T-cell (primary cell): Measurements from ENCODE around the gene CNTRL. TPM values are rescaled to one million over a fixed set of nuclear protein-coding genes. Genes with fewer than 3 reads are reported as not detected.

Source experiments
- ATAC-seq, 4 experiments: fragments of 200-7000 bp in 3 of 4; fragments of 150-1000 bp in 1 of 4; cut with Tn5 transposase; replicated peaks in 1 of 4; 1 replicate in 3 of 4; 2 replicates in 1 of 4; pipeline ENCODE4 v1.10.0; 2021; ENCODE audit warnings: moderate library complexity in 3 of 4, mild to moderate bottlenecking in 2 of 4, moderate number of reproducible peaks in 1 of 4
- CTCF ChIA-PET, 2 donors: fragments of 300-600 bp; sonication (Branson Sonifier 250); formaldehyde crosslinking; loops; one replicate each; lab custom pipeline; 2022; ENCODE audit warnings: antibody characterized with exemption in 2 of 2; lab: Charles Lee
- POLR2A ChIA-PET, 2 donors: fragments of 300-600 bp; sonication (Branson Sonifier 250); formaldehyde crosslinking; loops; one replicate each; lab custom pipeline; 2022; ENCODE audit warnings: antibody characterized with exemption in 2 of 2; lab: Charles Lee
- DNase-seq, 35 experiments: peaks; one replicate each; pipeline versions ENCODE4 v3.0.0 to v3.0.0-alpha.2; 2013 to 2023
- H3K27ac ChIP-seq: one replicate; pipeline ENCODE4 v1.5.1; 2013; ENCODE audit warnings: low read length
- H3K27me3 ChIP-seq, 2 experiments: replicated peaks in 1 of 2; 1 replicate in 1 of 2; 2 replicates in 1 of 2; pipeline versions ENCODE4 v1.6.1 to v1.7.0; 2013; ENCODE audit warnings: low read length in 1 of 2, mixed read lengths in 1 of 2; ENCODE audit not compliant: control insufficient read depth in 2 of 2, insufficient read depth in 2 of 2; ENCODE audit errors: extremely low read depth in 1 of 2
- H3K36me3 ChIP-seq, 2 donors: 1 replicate in 1 of 2; 2 replicates in 1 of 2; pipeline versions ENCODE4 v1.6.1 to v1.7.0; 2013; ENCODE audit warnings: low read length in 1 of 2; ENCODE audit not compliant: control insufficient read depth in 2 of 2, insufficient read depth in 1 of 2; ENCODE audit errors: extremely low read depth in 1 of 2
- H3K4me1 ChIP-seq, 2 experiments: 1 replicate in 1 of 2; 2 replicates in 1 of 2; pipeline versions ENCODE4 v1.6.1 to v1.7.0; 2013; ENCODE audit warnings: low read length in 2 of 2, mixed read lengths in 1 of 2; ENCODE audit not compliant: insufficient read depth in 2 of 2, control insufficient read depth in 1 of 2; ENCODE audit errors: extremely low read depth in 1 of 2
- H3K4me3 ChIP-seq, 2 donors: 1 replicate in 1 of 2; 2 replicates in 1 of 2; pipeline versions ENCODE4 v1.5.1 to v1.7.0; 2013; ENCODE audit warnings: mild to moderate bottlenecking in 2 of 2, low read length in 1 of 2, moderate library complexity in 1 of 2; ENCODE audit not compliant: control insufficient read depth in 1 of 2; ENCODE audit errors: extremely low read depth in 1 of 2
- H3K9me3 ChIP-seq: 2 replicates; pipeline ENCODE4 v1.7.0; 2013
- H3K27ac Mint-ChIP-seq, 2 donors: one replicate each; pipeline ENCODE4 v1.8.0; 2020 to 2021; ENCODE audit warnings: mild to moderate bottlenecking in 2 of 2, mixed read lengths in 2 of 2
- H3K27me3 Mint-ChIP-seq, 2 donors: one replicate each; pipeline ENCODE4 v1.8.0; 2021 to 2022; ENCODE audit warnings: mixed read lengths in 2 of 2
- H3K36me3 Mint-ChIP-seq: one replicate; pipeline ENCODE4 v1.8.0; 2021; ENCODE audit warnings: mixed read lengths
- H3K4me1 Mint-ChIP-seq, 3 donors: one replicate each; pipeline ENCODE4 v1.8.0; 2020 to 2022; ENCODE audit warnings: mixed read lengths in 3 of 3, mild to moderate bottlenecking in 1 of 3
- H3K4me3 Mint-ChIP-seq, 3 donors: one replicate each; pipeline ENCODE4 v1.8.0; 2020 to 2022; ENCODE audit warnings: mild to moderate bottlenecking in 3 of 3, mixed read lengths in 3 of 3, moderate library complexity in 3 of 3
- H3K9me3 Mint-ChIP-seq, 3 donors: one replicate each; pipeline ENCODE4 v1.8.0; 2020 to 2022; ENCODE audit warnings: mixed read lengths in 3 of 3
- WGBS: methylation state at CpG from one replicate; pipeline ENCODE4 v1.1.5; 2013; ENCODE audit warnings: missing lambda C conversion rate; ENCODE audit not compliant: insufficient coverage; 5-methylcytosine and 5-hydroxymethylcytosine counted together
- total RNA-seq, 35 experiments: library from RNA in 6 of 35; stranded (reverse) in 6 of 35; fragments of 120-200 nt in 1 of 35; gene quantifications; one replicate each; pipeline versions ENCODE4 v1.2.1 to v1.2.4 and lab custom pipeline; 2013 to 2026

CNTRL gene
- total RNA-seq, 5 donors from 2014 or later (not counting 1 experiment from before 2014, with no cell fraction given), result 84.6 to 101 (median 93.7) TPM

DNA sequence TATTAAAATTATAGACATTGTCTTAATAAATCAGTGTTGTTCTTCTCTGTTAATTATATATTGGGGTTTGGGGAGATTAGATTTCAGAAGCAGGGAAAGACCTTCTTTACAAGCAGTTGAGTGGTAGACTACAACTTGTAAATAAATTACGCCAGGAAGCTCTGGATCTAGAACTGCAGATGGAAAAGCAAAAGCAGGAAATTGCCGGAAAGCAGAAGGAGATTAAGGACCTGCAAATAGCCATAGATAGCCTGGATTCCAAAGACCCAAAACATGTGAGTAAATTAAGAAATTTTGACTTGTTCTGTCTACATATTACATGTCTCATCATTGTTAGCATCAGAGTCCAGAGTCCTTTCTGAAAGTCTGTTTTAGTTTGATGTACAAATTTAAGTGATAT lies 43.5 kb downstream of the CNTRL start:
- no peak overlapping the region for H3K4me3 ChIP-seq
- H3K9me3 ChIP-seq, result no peaks in the 10 kb centered on the region
- no peaks in the 10 kb centered on the region for H3K27me3 ChIP-seq
- ATAC-seq, result no peak
- Mint-ChIP-seq H3K27me3 (no peaks in the 10 kb centered on the region), H3K36me3 (peaks cover 33% of the 10 kb centered on the region), H3K4me3 (no peak overlapping the region), H3K9me3 (no peaks in the 10 kb centered on the region), H3K27ac (peak overlapping the region; percentile 55 to 73), H3K4me1 (peaks cover 11 to 34% (median 26%) of the 10 kb centered on the region in 3 donors)
- DNase-seq, result no peak
- H3K4me1 ChIP-seq, result peaks cover 6 to 21% of the 10 kb centered on the region in 2 experiments
- no peak overlapping the region for H3K27ac ChIP-seq
- ChIA-PET POLR2A (no interaction called here), CTCF (interaction anchor here in 1 of 2 donors (0.9 kb wide), 1 partner anchor 12 kb away, joined by 3 read pairs; no protein-coding TSS in a partner anchor)
- WGBS, result 92% methylated on average over 2 of the region's 2 CpGs
- H3K36me3 ChIP-seq, result peaks cover 0 to 17% of the 10 kb centered on the region in 2 donors

DNA sequence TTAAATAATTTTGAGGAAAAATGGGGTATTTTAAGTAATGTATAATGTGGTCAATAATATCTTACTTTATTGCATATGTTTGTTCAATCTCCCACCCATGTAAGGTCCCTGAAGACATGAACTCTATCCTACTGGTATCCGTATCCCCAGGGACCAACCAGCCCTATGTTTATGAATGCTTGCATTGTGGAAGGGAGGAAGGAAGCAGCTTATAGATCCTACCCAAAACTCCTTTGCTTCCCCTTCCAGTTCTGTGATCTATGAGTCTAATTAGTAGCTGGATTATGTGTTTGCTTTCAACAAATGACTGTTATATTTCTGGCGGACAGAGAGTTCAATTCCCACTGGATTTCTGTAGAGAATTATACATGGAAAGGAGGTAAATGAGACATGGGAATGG lies 45.6 kb downstream of the CNTRL start:
- H3K4me1 Mint-ChIP-seq, result peaks cover 29 to 47% (median 43%) of the 10 kb centered on the region in 3 donors
- H3K27me3 ChIP-seq, result no peaks in the 10 kb centered on the region
- H3K27ac Mint-ChIP-seq, result peak overlapping the region; percentile 97
- H3K27me3 Mint-ChIP-seq, result no peaks in the 10 kb centered on the region
- H3K4me1 ChIP-seq, result peaks cover 19 to 31% of the 10 kb centered on the region in 2 experiments
- ChIA-PET POLR2A (interaction anchor here (0.8 to 1.3 kb wide), 4 partner anchors 39 to 79 kb away, joined by 3 to 6 read pairs (median 4); no protein-coding TSS in a partner anchor), CTCF (interaction anchor here (0.6 to 3.0 kb wide), 6 partner anchors 12 to 256 kb away, joined by 3 to 11 read pairs (median 7); partner anchors contain the start of gene RAB14 (in 1 of the 2))
- H3K9me3 Mint-ChIP-seq, result no peaks in the 10 kb centered on the region
- peak overlapping the region in 1 of 3 donors; percentile 85 for H3K4me3 Mint-ChIP-seq
- WGBS, result 60% methylated on average over 1 of the region's 2 CpGs
- DNase-seq (no peak), ATAC-seq (no peak)
- H3K27ac ChIP-seq, result peak overlapping the region; percentile 70
- no peaks in the 10 kb centered on the region for H3K9me3 ChIP-seq
- H3K36me3 ChIP-seq, result peaks cover 0 to 14% of the 10 kb centered on the region in 2 donors
- H3K4me3 ChIP-seq, result no peak overlapping the region
- peaks cover 31% of the 10 kb centered on the region for H3K36me3 Mint-ChIP-seq

DNA sequence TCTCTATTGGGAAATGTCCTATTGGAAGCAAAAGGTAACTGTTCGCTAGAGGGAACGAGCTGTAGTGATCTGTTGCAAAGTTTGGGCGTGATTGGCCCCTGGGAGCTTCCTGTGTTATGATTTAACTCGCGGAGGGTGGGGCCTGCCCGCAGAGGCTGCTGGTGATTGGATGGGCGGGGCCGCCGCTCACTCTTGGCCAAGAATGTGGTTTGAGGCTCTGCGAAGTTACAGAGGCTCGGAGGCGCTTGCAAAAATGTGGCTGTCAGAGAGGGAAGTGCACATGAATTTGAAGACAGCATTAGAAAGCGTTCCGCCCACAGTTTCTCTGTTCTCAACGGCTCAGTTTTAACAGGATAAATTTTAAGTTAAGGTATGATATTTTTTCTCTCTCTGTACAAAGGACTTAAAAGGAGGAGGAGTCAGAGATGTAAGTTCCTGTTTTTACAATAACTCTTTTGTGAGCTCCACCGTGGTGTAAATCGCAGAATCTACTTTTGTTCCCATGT lies 46.9 kb downstream of the CNTRL start:
- ATAC-seq (peak; percentile 96 to 100 (median 99)), DNase-seq (peak; percentile 87 to 99 (median 97))
- under 1% methylated on average over 14 of the region's 17 CpGs for WGBS
- CTCF ChIA-PET, result interaction anchor here (0.7 to 3.0 kb wide), 27 partner anchors 9 to 420 kb away, joined by 3 to 11 read pairs (median 4); partner anchors contain the start of gene RAB14 (in 1 of the 2)
- POLR2A ChIA-PET, result interaction anchor here (0.6 to 1.5 kb wide), 15 partner anchors 10 to 422 kb away, joined by 3 to 8 read pairs (median 4); partner anchors contain the start of genes PSMD5 (in 1 of the 2) and RAB14 (in 1 of the 2)
- Histone ChIP-seq H3K4me1 (peaks cover 21 to 35% of the 10 kb centered on the region in 2 experiments), H3K4me3 (peak overlapping the region; percentile 60 to 66), H3K9me3 (no peaks in the 10 kb centered on the region), H3K27me3 (no peaks in the 10 kb centered on the region), H3K36me3 (peaks cover 0 to 17% of the 10 kb centered on the region in 2 donors), H3K27ac (peak overlapping the region; percentile 77)
- peaks cover 29% of the 10 kb centered on the region for H3K36me3 Mint-ChIP-seq
- H3K4me1 Mint-ChIP-seq, result peaks cover 35 to 52% (median 50%) of the 10 kb centered on the region in 3 donors
- peak overlapping the region; percentile 85 to 89 (median 86) for H3K4me3 Mint-ChIP-seq
- H3K27ac Mint-ChIP-seq, result peak overlapping the region; percentile 97
- no peaks in the 10 kb centered on the region for H3K9me3 Mint-ChIP-seq
- no peaks in the 10 kb centered on the region for H3K27me3 Mint-ChIP-seq

DNA sequence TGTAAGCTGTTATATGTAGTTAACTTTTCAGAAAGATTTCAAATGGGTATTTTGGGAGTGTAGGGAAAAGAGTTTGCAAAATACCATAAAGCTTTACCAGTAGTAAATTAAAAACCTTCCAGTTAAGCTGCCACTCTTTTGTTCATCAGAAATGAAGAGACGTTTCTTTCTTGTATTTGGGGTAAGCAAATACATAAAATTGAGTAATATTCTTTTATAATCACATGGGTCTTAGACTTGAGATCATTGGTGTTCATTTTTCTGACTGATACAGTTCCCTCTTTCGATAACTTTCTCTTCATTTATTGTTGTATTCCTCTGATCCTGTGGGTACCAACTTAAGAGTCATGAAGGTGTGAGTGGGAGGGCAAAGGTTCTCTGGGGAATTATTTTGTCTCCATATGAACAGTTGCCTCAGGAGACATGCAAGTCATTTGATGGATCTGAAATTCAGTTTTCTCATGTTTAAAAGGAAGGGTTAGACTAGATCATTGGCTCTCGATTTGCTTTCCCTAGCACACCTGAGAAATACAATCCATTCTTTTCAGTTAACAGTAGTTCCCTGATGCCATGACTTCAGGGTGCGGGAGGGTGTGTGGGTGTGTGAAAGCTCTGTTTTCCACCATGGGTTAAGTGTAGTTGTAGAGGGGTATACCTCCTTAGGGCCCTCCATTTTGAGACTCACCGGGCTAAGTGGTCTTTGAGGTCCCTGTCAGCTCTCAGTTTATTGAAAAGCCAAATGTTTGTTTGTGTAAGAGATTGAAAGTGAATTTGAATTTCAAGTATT lies 47.7 kb downstream of the CNTRL start:
- Mint-ChIP-seq H3K27ac (peak overlapping the region; percentile 97), H3K27me3 (no peaks in the 10 kb centered on the region), H3K4me3 (peak overlapping the region; percentile 85 to 89 (median 86)), H3K36me3 (peaks cover 36% of the 10 kb centered on the region), H3K9me3 (no peaks in the 10 kb centered on the region), H3K4me1 (peaks cover 41 to 60% (median 56%) of the 10 kb centered on the region in 3 donors)
- H3K4me1 ChIP-seq, result peaks cover 21 to 35% of the 10 kb centered on the region in 2 experiments
- H3K4me3 ChIP-seq, result peak overlapping the region; percentile 60 to 66
- peak overlapping the region; percentile 77 for H3K27ac ChIP-seq
- ATAC-seq (no peak), DNase-seq (peak in 3 of 35 experiments; percentile 0 to 29 (median 8))
- no peaks in the 10 kb centered on the region for H3K27me3 ChIP-seq
- peaks cover 0 to 19% of the 10 kb centered on the region in 2 donors for H3K36me3 ChIP-seq
- CTCF ChIA-PET, result interaction anchor here in 1 of 2 donors (0.7 to 3.0 kb wide), 14 partner anchors 10 to 232 kb away, joined by 3 to 11 read pairs (median 6); partner anchors contain the start of gene RAB14
- H3K9me3 ChIP-seq, result no peaks in the 10 kb centered on the region
- POLR2A ChIA-PET, result interaction anchor here (0.6 to 1.5 kb wide), 8 partner anchors 10 to 423 kb away, joined by 3 to 4 read pairs (median 3); partner anchors contain the start of gene PSMD5 (in 1 of the 2)
- no CpG with 5 or more reads among the region's 5 CpGs for WGBS

DNA sequence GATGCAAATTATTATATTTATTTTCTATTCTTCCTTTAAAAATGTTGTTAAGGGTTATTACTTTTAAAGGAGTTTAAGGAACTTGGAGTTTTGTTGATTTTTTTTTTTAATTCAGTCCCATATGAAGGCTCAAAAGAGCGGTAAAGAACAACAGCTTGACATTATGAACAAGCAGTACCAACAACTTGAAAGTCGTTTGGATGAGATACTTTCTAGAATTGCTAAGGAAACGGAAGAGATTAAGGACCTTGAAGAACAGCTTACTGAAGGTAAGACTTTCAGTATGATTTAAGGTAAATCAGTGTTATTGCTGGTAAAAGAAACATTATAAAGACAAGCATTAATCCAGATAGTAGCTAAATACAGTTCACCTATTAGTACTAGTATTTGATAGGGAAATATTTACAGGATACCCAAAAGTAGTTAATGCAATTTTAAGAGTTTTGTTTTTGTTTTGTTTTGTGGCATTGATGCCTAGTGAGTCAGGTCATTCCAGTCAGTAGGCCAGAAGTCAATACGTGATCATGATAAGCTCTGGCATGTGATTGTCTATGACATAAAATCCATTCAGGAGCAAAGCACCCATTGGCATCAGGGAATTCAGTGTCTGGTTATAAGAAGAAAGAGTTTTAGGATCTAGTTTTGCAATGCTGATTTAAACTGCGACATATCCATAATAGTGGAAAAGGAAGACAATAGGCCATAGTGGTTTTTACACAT lies 49.2 kb downstream of the CNTRL start:
- H3K27ac Mint-ChIP-seq, result peak overlapping the region; percentile 82 to 86
- ATAC-seq, result no peak
- ChIA-PET CTCF (interaction anchor here (0.6 to 1.4 kb wide), 4 partner anchors 14 to 1000 kb away, joined by 3 to 9 read pairs (median 3); partner anchors contain the start of gene RAB14 (in 1 of the 2)), POLR2A (interaction anchor here in 1 of 2 donors (0.7 kb wide), 1 partner anchor 70 kb away, joined by 3 read pairs; no protein-coding TSS in a partner anchor)
- DNase-seq, result no peak
- peaks cover 48 to 74% (median 68%) of the 10 kb centered on the region in 3 donors for H3K4me1 Mint-ChIP-seq
- H3K27me3 ChIP-seq, result no peaks in the 10 kb centered on the region
- no peak overlapping the region for H3K27ac ChIP-seq
- H3K4me3 ChIP-seq, result no peak overlapping the region
- no peaks in the 10 kb centered on the region for H3K27me3 Mint-ChIP-seq
- peaks cover 21 to 35% of the 10 kb centered on the region in 2 experiments for H3K4me1 ChIP-seq
- peaks cover 0 to 20% of the 10 kb centered on the region in 2 donors for H3K36me3 ChIP-seq
- H3K4me3 Mint-ChIP-seq, result peak overlapping the region; percentile 64 to 85 (median 64)
- 95% methylated on average over 2 of the region's 5 CpGs for WGBS
- peaks cover 0 to 4% (median 0%) of the 10 kb centered on the region in 3 donors for H3K9me3 Mint-ChIP-seq
- peaks cover 48% of the 10 kb centered on the region for H3K36me3 Mint-ChIP-seq
- no peaks in the 10 kb centered on the region for H3K9me3 ChIP-seq
